ENCODE measurements around the gene FBXW2.

GRCh38 chr9:120815075-120815474 lies 21.9 kb upstream of the FBXW2 start:
- TF ChIP-seq, protein P1, sequence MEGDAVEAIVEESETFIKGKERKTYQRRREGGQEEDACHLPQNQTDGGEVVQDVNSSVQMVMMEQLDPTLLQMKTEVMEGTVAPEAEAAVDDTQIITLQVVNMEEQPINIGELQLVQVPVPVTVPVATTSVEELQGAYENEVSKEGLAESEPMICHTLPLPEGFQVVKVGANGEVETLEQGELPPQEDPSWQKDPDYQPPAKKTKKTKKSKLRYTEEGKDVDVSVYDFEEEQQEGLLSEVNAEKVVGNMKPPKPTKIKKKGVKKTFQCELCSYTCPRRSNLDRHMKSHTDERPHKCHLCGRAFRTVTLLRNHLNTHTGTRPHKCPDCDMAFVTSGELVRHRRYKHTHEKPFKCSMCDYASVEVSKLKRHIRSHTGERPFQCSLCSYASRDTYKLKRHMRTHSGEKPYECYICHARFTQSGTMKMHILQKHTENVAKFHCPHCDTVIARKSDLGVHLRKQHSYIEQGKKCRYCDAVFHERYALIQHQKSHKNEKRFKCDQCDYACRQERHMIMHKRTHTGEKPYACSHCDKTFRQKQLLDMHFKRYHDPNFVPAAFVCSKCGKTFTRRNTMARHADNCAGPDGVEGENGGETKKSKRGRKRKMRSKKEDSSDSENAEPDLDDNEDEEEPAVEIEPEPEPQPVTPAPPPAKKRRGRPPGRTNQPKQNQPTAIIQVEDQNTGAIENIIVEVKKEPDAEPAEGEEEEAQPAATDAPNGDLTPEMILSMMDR (conservative IDR thresholded peaks at IDR 0.05 in 1 of 2, IDR thresholded peaks at IDR 0.05 in 1 of 2; ENCODE audit: low read depth in 1 of 2, low read length in 2 of 2): no peak
- no peak for TF ChIP-seq EZH2 (IDR thresholded peaks at IDR 0.05; ENCODE audit: low read length, missing control alignments)
